GM12873 (cell line): ENCODE measurements around the gene FH.
A peak's percentile ranks its signal among the peaks of the same experiment; 100 is the strongest.

Experiments used
- TF ChIP-seq, protein P1 (sequence below): IDR thresholded peaks from 2 replicates; pipeline ENCODE4 v1.5.1; 2012; ENCODE audit warnings: low read depth, mild to moderate bottlenecking, moderate library complexity, low read length, control low read depth; ENCODE audit not compliant: insufficient read depth; ENCODE audit errors: missing control alignments

Gene FH

DNA sequence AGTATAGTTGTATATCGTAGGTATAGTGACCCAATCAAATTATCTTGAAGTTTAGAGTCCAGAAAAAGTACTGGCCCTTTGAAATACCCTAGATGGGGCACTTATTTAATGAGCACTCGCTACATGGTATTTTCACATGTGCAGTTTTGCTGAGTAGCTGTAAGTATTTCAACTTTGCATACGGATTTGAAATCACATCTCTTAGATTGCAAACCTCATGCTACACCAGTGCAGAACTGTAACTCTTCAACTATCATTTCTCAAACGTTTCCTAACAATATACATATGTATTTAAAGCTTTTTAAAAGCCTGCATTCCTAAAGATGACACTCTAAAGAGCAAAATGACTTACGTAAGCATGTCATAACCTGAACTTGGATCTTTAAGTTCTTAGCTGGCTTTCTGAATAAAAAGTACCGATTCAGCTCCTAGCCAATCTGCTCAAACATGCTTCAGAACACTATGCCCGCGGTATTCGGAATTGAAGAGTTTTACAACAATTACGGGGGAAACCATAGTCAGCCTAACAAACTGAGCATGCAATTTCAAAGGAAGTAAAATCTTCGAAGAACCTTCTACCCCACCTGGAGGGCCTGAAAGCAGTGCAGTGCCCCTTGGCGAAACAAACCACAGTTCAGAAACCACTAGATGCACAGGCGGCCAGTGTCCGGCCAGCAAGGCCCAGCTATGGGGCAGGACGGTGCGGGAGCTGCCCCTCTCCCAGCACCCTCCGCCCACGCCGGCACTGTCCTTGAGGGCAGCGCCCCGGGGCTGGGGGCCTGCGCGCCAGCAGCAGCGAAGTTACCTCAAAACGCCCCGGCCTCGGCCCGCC is 863 bp downstream of the FH start:
- TF ChIP-seq, protein P1, sequence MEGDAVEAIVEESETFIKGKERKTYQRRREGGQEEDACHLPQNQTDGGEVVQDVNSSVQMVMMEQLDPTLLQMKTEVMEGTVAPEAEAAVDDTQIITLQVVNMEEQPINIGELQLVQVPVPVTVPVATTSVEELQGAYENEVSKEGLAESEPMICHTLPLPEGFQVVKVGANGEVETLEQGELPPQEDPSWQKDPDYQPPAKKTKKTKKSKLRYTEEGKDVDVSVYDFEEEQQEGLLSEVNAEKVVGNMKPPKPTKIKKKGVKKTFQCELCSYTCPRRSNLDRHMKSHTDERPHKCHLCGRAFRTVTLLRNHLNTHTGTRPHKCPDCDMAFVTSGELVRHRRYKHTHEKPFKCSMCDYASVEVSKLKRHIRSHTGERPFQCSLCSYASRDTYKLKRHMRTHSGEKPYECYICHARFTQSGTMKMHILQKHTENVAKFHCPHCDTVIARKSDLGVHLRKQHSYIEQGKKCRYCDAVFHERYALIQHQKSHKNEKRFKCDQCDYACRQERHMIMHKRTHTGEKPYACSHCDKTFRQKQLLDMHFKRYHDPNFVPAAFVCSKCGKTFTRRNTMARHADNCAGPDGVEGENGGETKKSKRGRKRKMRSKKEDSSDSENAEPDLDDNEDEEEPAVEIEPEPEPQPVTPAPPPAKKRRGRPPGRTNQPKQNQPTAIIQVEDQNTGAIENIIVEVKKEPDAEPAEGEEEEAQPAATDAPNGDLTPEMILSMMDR: no peak

GRCh38 chr1:241513378-241513777 is 6.2 kb downstream of the FH start:
- TF ChIP-seq, protein P1: no peak

DNA sequence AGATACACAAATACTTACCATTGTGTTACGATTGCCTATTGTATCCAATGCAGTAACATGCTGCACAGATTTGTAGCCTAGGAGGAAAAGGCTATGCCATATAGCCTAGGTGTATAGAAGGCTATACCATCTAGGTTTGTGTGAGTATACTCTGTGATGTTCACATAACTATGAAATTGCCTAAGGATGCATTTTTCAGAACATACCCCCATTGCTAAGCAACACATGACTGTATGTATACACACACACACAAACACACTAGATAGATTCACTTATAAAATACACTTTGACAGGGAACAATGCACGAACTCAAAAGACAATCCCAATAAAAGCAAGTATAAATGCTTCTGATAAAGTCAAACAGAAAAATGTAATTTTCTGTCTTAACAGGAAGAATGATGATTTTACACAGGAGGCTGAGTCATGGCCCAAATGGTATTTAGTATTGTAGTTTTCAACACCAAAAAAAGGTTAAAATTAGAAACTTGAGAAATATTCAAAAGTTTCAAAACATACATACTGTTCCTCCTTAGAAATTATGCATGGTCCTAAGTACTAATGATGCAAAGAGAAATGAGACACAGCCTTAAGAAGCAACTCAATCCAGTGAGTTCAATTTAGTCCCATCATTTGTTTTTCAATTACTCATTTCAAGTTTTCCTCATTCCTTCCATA is 12.2 kb downstream of the FH start:
- TF ChIP-seq, protein P1: no peak

- TF ChIP-seq, protein P1: no peak
Measured at GRCh38 chr1:241503444-241503843, 16.1 kb downstream of the FH start.

GRCh38 chr1:241499910-241500309 is 19.6 kb downstream of the FH start:
- TF ChIP-seq, protein P1: peak; percentile 29

DNA sequence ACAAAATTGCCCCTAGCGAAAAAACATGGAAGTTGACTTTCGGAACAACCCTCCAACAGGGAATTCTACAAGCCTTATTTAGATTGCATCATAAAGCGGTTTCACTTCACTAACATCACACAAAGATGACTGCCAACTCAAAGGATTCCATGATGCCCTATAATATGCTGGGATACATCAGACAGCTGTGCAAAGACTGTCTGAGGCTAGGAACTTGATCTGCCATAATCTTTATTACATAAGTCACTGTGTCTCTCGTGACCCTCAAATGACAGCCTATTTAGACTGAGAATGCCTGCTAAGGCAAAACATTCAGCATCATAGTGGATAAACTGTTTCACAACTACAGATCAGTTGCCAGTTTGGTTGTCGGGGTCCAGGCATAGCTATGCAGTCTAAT is 23.8 kb downstream of the FH start:
- TF ChIP-seq, protein P1: no peak

GRCh38 chr1:241488739-241489138 is 30.8 kb downstream of the FH start:
- TF ChIP-seq, protein P1: no peak
